Activated CD4-positive, alpha-beta T cell treated with anti-CD3 and anti-CD28 coated beads for 36 hours (primary cell): Measurements from ENCODE around the gene TSPAN14. TPM values are rescaled to one million over a fixed set of nuclear protein-coding genes. Genes with fewer than 3 reads are reported as not detected.

ENCODE experiments used
- total RNA-seq, 2 experiments: library from RNA; stranded (reverse); gene quantifications; one replicate each; pipeline ENCODE4 v1.2.3, GENCODE V29; 2021

Gene TSPAN14
- total RNA-seq, 2 experiments from 2014 or later, result 37.6 to 43.8 TPM

Other genes with a start within 250 kb of the TSPAN14 start
- 100 to 1,000 TPM; 256 to 348 TPM for gene ANXA11, start 248.8 kb upstream of the TSPAN14 start, total RNA-seq
- gene MAT1A, start 164.7 kb upstream of the TSPAN14 start, total RNA-seq, result not detected
- not detected for gene DYDC1, start 97.6 kb upstream of the TSPAN14 start, total RNA-seq
- gene DYDC2, start 97.5 kb upstream of the TSPAN14 start, total RNA-seq, result under 1 TPM; 0.37 to 0.79 TPM
- gene PRXL2A, start 45.8 kb upstream of the TSPAN14 start, total RNA-seq, result 10 to 100 TPM; 15.0 to 17.6 TPM
- gene SH2D4B, start 83.6 kb downstream of the TSPAN14 start, total RNA-seq, result under 1 TPM in 1 of 2 experiments, not detected in 1; 0.11 TPM